HG03442 (cell line): ENCODE measurements around the gene ATP6V1C2.
"Not testable (repeated sequence)": the region's sequence is repeated elsewhere in the genome, so short reads cannot be mapped to it uniquely, and the experiment has no call there.

Experiments
- ATAC-seq: cut with Tn5 transposase; IDR thresholded peaks from one replicate; pipeline ENCODE4 v1.9.1; 2021; ENCODE audit warnings: mild to moderate bottlenecking, moderate library complexity; ENCODE audit not compliant: unreplicated experiment

Gene ATP6V1C2

GRCh38 chr2:10765461-10765860 is 44.0 kb downstream of the ATP6V1C2 start:
- no peak for ATAC-seq

GRCh38 chr2:10765914-10766313 is 44.5 kb downstream of the ATP6V1C2 start:
- no peak for ATAC-seq

GRCh38 chr2:10768063-10768507 is 46.7 kb downstream of the ATP6V1C2 start:
- no peak for ATAC-seq

- ATAC-seq, result no peak
Measured at GRCh38 chr2:10770956-10771750, 49.7 kb downstream of the ATP6V1C2 start.

- ATAC-seq, result no peak
Measured at GRCh38 chr2:10771786-10772185, 50.4 kb downstream of the ATP6V1C2 start.

GRCh38 chr2:10772201-10772867 is 50.9 kb downstream of the ATP6V1C2 start:
- no peak for ATAC-seq

GRCh38 chr2:10772868-10773215 is 51.4 kb downstream of the ATP6V1C2 start:
- no peak for ATAC-seq

- ATAC-seq, result no peak
Measured at GRCh38 chr2:10773821-10774341, 52.5 kb downstream of the ATP6V1C2 start.

- no peak for ATAC-seq
Measured at GRCh38 chr2:10774394-10774793, 53.0 kb downstream of the ATP6V1C2 start.

- ATAC-seq, result no peak
Measured at GRCh38 chr2:10775021-10775780, 53.8 kb downstream of the ATP6V1C2 start.

- ATAC-seq, result no peak
Measured at GRCh38 chr2:10775831-10776230, 54.4 kb downstream of the ATP6V1C2 start.

- ATAC-seq, result no peak
Measured at GRCh38 chr2:10776231-10776977, 55.0 kb downstream of the ATP6V1C2 start.

GRCh38 chr2:10777111-10777841 is 55.8 kb downstream of the ATP6V1C2 start:
- ATAC-seq, result no peak

- ATAC-seq, result no peak
Measured at GRCh38 chr2:10777842-10778723, 56.7 kb downstream of the ATP6V1C2 start.

- ATAC-seq, result no peak
Measured at GRCh38 chr2:10778724-10779115, 57.3 kb downstream of the ATP6V1C2 start.

GRCh38 chr2:10779776-10780490 is 58.5 kb downstream of the ATP6V1C2 start:
- no peak for ATAC-seq

- ATAC-seq, result no peak
Measured at GRCh38 chr2:10780491-10780820, 59.0 kb downstream of the ATP6V1C2 start.

- ATAC-seq, result not testable (repeated sequence)
Measured at GRCh38 chr2:10780821-10781220, 59.4 kb downstream of the ATP6V1C2 start.

- no peak for ATAC-seq
Measured at GRCh38 chr2:10781746-10782145, 60.3 kb downstream of the ATP6V1C2 start.
